Measurements from ENCODE around the gene SLC6A13.
"Not testable (repeated sequence)": the region's sequence is repeated elsewhere in the genome, so short reads cannot be mapped to it uniquely, and the experiment has no call there.

The SLC6A13 gene

DNA sequence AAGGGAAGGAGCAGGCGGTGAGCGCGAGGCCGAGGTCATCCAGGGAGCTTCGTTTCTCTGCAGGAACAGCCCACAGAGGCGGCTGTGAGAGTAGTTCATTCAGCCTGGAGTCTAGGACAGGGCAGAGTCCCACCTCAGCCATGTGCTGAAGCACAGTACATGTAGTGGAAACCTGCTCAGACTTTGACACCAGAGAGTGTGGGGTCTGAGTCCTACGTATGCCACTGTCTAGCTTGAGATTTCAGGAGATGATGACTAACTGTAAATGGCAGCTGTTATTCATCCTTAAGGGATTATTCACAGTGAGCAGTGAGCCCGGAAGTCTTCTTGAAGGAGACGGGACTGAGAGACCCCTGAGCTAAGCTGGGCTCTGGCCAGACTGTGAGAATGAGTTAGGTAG lies 938 bp upstream of the SLC6A13 start:
- no peak for DNase-seq

GRCh38 chr12:262113-262512 lies 523 bp downstream of the SLC6A13 start:
- DNase-seq, result no peak

DNA sequence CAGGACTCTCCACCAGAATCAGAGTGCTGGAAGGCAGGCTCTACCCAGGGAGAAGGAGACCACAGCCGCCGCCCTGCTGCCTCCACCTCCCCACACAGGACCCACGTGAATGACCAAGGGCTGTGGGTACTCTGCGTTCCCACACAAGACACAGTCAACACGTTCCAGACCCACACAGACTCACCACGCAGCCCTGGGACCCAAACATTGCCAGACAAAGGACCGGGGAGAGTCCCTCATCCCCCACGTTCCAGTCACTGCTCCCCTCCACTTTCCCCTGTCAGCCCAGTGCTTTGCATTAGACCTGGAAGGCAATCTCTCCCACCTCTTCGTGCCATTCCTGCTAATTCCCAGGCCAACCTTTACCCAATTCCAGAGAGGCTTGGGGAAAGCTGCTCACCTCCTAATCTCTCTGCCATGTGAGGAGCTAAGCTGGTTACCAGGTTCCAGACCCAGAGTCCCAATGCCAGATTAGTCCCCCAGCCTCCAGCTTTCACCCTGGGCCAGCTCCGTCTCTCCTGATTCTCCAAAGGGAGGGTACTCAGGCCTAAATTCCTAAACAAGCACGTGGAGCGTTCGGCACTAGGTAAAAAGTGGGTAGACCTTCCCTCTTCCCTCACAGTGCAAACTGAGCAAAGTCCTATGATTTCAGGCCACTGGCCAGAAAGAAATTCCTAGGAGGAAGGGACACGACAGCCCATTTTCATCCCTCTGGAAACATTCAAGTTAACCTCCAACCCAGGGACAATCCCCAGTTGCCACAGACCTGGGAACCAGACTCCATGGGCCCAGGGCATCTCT lies 4.9 kb downstream of the SLC6A13 start:
- no peak for DNase-seq

DNA sequence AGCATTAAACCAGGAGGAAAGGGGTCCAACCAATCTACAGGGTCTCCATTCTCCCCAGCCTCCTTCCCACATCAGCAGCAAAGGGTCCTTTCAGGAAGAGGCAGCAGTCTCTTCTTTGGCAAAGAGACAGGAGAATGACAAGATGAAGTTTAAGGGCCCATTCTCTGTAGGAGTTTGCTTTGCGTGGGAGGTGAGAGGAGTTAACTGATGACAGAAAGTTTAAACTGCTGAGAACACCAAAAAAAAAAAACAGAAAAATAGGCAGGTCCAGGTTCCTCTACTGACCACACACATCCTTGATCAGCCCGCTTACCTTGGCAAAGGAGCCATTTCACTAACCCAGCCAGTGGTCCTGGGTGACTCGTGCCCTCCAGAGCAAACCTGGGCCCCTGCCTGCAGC lies 5.7 kb downstream of the SLC6A13 start:
- DNase-seq, result no peak

- no peak for DNase-seq
Measured at GRCh38 chr12:256225-256624, 6.4 kb downstream of the SLC6A13 start.

DNA sequence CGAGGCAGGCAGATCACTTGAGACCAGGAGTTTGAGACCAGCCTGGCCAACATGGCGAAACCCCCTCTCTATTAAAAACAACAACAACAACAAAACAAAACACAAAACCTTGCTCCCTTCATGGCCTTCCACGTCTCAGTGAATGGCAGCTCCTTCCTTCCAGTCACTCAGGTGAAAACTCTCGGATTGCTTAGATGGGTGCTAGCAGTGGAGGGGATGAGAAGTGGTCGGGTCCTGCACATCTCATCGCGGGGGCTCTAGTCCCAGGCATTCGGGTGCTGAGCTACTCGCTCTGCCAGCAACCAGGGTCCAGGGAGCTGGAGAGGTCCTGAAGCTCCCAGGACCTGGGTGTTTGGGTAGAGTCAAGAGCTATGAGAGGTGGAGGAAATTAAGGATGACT lies 7.7 kb downstream of the SLC6A13 start:
- no peak for DNase-seq

DNA sequence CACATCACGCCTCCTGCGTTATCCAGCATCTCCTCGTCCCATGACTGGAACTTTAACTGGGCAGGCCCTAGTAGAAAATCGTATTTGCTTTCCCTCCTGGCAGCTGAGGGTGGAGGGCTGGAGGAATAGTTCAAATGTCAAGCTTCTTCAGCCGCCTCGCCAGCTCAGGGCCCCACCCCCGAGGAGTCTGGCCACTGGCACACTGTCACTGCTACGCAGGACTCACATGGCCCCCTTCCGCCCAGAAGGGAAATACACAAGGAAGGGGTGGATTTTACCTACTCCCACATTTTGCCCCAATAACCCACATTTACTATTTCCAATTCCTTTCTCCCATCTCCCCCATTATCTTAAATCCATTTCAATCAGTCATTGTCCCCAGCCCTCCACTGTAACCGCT lies 8.6 kb downstream of the SLC6A13 start:
- no peak for DNase-seq

- DNase-seq, result no peak
Measured at GRCh38 chr12:253116-253831, 9.4 kb downstream of the SLC6A13 start.

GRCh38 chr12:252636-253035 lies 10.0 kb downstream of the SLC6A13 start:
- DNase-seq, result no peak

- no peak for DNase-seq
Measured at GRCh38 chr12:247271-247670, 15.4 kb downstream of the SLC6A13 start.

DNA sequence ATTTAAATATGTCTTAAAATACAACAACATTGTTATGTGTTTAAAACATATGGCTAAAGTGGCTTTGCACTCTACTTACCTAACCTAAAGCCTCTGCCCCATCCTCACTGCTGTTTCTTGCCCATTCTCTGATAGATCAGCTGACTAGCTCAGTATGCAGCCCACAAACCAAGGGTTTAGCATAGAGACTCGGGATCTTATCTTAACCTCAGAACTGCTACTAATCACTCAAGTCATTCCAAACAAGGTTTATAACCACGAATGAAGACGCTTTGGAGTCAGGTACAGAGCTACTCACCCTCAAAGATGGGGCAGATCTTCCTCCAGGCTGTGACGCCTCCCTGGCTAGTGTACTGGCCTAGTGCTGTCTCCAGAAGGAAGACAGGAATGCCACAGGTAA lies 19.3 kb downstream of the SLC6A13 start:
- no peak for DNase-seq

DNA sequence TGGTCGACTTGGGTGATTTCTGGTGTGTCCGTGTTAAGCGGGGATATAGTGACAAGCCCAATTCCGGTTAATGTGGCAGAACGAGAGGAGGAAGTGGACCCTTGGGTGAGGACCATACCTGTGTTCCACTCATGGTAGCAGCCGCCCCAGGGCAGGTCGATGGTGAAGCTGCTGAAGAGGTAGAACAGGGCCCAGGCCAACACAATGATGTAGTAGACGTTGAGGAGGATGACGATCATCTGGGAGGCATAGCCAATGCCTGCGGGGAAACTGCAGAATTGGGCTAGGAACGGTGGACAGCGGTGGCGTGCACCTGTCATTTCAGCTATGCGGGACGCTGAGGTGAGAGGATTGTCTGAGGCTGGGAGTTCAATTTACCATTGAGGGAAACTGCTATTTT lies 20.1 kb downstream of the SLC6A13 start:
- DNase-seq, result no peak

- no peak for DNase-seq
Measured at GRCh38 chr12:241266-241665, 21.4 kb downstream of the SLC6A13 start.

DNA sequence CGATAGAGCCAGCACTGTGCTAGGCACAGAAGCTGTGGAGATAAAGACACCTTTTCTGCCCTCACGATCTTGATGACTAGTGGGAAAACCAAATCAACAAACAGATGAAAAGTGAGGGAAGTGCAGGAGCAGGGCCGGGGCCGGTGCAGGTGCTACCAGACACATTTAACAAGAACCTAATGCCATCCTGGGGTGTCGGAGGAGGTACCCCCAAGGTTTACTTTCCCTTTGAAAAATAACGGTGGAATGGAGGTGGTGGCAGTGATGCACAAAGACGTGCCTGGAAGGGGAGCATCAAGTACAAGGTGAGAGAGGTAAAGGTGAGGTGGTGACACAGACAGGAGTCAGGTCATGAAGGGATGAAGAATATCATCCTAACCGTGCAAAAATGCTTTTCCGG lies 22.1 kb downstream of the SLC6A13 start:
- DNase-seq, result no peak

DNA sequence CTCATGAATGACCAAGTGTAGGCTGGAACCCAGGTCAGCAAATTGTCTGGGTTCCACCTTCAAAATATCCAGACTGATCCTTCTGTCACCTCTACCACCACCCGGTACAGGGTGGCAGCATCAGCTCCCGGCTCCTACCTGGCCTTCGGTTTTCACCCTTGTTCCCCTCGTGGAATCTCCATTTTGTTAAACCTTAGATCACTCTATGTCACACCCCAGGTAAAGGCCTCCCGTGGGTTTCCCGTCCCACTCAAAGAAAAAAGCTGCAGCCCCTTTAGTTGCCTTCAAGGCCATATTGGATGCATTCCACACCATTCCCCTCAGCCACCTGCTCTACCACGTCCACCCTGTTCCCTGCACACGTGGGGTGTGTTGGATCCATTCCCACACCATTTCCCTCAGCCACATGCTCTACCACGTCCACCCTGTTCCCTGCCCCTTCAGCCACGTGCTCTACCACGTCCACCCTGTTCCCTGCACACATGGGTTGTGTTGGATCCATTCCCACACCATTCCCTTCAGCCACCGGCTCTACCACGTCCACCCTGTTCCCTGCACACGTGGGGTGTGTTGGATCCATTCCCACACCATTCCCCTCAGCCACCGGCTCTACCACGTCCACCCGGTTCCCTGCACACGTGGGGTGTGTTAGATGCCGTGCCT lies 23.8 kb downstream of the SLC6A13 start:
- no peak for DNase-seq

- no peak for DNase-seq
Measured at GRCh38 chr12:238116-238515, 24.5 kb downstream of the SLC6A13 start.

DNA sequence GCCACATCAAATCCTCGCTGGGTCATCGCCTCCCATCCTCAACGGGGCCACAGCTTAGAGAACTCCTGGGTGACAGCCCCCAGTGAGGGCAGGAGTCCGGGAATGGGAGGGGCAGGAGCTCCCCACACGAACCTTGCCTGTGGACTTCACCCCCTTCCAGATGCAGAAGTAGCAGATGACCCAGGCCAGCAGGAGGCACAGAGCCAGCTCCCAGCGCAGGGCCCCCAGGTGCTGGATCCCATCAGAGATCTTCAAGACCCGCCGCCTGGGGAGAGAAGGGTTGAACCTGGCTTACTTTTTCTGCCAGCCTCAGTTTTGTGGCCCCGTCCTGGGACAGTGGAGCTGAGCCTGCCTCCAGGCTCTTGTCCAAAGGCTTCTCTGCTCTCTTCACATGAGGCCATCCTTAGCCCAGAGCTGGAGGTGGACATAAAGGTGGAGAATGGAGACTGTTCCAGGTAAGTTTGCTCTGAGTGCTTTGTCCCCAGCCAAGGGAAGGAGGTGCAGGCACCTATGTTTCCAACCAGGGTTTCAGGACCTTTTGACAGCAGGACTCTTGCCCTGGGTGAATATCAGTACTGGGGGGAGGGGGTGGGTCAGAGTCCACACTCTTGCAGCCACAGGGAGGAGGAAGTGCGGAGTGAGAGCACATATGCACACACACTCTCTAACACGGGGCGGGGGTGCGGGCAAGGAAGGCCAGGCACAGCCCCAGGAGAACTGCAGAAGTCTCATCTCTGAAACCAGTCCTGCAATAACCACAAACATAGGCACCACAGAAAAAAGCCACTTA lies 25.4 kb downstream of the SLC6A13 start:
- DNase-seq, result no peak

DNA sequence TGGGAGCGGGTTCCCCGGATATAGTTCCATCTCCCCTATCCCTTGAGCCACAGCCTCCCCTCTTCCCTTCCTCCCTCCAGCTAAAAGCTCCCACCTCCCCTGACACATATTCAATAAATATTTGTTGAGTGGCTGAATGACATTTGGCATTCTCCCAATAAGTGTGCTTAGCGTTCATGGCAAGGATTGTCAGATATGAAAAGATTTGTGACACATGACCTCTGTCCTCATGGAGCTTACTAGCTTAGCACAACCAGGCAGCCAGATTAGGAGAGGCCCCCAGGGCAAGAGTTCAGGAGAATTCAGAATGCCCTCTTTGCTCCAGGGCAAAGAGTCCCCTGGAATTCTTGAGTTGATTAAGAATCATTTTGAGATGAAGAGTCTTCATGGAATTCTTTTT lies 26.2 kb downstream of the SLC6A13 start:
- DNase-seq, result no peak

DNA sequence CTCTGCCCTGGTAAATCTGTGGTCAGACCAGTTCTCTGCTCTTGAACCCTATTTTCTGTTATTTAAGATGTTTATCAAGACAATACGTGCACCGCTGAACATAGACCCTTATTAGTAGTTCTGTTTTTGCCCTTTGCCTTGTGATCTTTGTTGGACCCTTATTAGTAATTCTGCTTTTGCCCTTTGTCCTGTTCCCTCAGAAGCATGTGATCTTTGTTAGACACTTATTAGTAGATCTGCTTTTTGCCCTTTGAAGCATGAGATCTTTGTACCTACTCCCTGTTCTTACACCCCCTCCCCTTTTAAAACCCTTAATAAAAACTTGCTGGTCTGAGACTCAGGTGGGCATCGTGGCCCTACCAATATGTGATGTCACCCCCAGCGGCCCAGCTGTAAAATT lies 26.7 kb downstream of the SLC6A13 start:
- DNase-seq, result not testable (repeated sequence)

DNA sequence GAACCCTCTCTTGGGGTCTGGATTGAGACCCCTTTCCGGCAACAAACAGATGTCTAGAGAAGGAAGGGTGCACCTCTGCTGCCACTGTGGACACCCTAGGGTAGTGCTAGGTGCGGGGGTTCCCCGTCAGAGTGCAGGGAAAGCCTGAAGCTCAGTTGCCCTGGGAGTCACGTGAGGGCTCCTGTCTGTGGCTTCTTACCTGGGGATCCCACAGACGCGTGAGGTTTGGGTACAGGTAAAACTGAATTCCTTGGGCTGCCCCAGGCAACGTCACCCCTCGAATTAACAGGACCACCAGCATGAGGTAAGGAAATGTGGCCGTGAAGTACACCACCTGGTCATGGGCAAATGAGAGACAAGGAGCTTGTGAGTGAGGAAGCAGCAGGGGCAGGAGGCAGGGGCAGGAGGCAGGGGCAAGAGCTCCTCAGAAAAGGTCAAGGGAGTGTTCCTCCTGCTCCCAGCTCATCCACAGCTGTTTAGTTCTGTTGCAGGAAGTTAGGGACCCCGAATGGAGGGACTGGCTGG lies 27.7 kb downstream of the SLC6A13 start:
- no peak for DNase-seq

GRCh38 chr12:234019-234418 lies 28.6 kb downstream of the SLC6A13 start:
- DNase-seq, result no peak

DNA sequence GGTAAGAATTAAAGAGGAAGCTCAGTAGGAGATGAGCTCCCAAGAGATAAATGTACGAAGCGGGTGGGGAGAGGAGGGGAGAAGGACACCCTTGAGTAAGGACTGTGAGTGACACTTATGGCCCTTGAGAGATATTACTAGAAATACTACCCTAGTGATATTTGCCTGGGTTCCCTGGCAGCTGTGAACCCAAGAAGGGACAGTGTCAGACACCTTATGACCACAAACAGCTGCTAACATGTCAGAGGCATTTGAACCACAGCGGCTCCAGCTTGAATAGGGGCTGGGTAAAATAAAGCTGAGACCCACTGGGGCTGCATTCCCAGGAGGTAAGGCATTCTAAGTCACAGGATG lies 29.0 kb downstream of the SLC6A13 start:
- DNase-seq, result no peak

Data from activated CD4-positive, alpha-beta T cell treated with anti-CD3 and anti-CD28 coated beads for 4 hours (primary cell).